Fibroblast of lung (primary cell): ENCODE measurements around the gene ADGRF3. TPM values are rescaled to one million over a fixed set of nuclear protein-coding genes. Genes with fewer than 3 reads are reported as not detected.

Source experiments
- DNase-seq, 2 donors: peaks; one replicate each; pipeline versions ENCODE4 v3.0.0 to v3.0.0-alpha.2; 2010; ENCODE audit warnings: low read depth in 2 of 2
- H2AFZ ChIP-seq: 2 replicates; pipeline ENCODE4 v1.5.1; 2012; ENCODE audit warnings: low read length, control low read depth, inconsistent platforms
- H3K27ac ChIP-seq: 2 replicates; pipeline ENCODE4 v1.5.1; 2011; ENCODE audit warnings: low read length, control low read depth; ENCODE audit not compliant: insufficient read depth
- H3K27me3 ChIP-seq: 2 replicates; pipeline ENCODE4 v1.5.1; 2011; ENCODE audit warnings: mild to moderate bottlenecking, low read length; ENCODE audit not compliant: control insufficient read depth, insufficient read depth
- H3K36me3 ChIP-seq: 2 replicates; pipeline ENCODE4 v1.5.1; 2011; ENCODE audit warnings: low read length; ENCODE audit not compliant: control insufficient read depth, insufficient read depth
- H3K4me1 ChIP-seq: 2 replicates; pipeline ENCODE4 v1.5.1; 2011; ENCODE audit warnings: low read length; ENCODE audit not compliant: control insufficient read depth, insufficient read depth; ENCODE audit errors: extremely low read depth
- H3K4me2 ChIP-seq: 2 replicates; pipeline ENCODE4 v1.5.1; 2011; ENCODE audit warnings: low read length, control low read depth; ENCODE audit not compliant: insufficient read depth; ENCODE audit errors: extremely low read depth
- H3K4me3 ChIP-seq, 4 experiments: fragments of 200-600 bp in 1 of 4; sonication (generic) in 1 of 4; replicated peaks in 1 of 4; 2 replicates each; pipeline ENCODE4 v1.5.1; 2011 to 2016; ENCODE audit warnings: low read length in 4 of 4, low read depth in 3 of 4, mild to moderate bottlenecking in 3 of 4, control low read depth in 2 of 4, inconsistent platforms in 1 of 4, mixed read lengths in 1 of 4; ENCODE audit not compliant: insufficient read depth in 1 of 4; ENCODE audit errors: control extremely low read depth in 1 of 4
- H3K79me2 ChIP-seq: 2 replicates; pipeline ENCODE4 v1.5.1; 2012; ENCODE audit warnings: mild to moderate bottlenecking, low read length, inconsistent platforms; ENCODE audit not compliant: control insufficient read depth, insufficient read depth
- H3K9ac ChIP-seq: 2 replicates; pipeline ENCODE4 v1.5.1; 2011; ENCODE audit warnings: mild to moderate bottlenecking, low read length, control low read depth; ENCODE audit not compliant: insufficient read depth
- H3K9me3 ChIP-seq: 2 replicates; pipeline ENCODE4 v1.5.1; 2012; ENCODE audit warnings: low read depth, low read length; ENCODE audit not compliant: control insufficient read depth, insufficient read depth
- H4K20me1 ChIP-seq: 2 replicates; pipeline ENCODE4 v1.5.1; 2011; ENCODE audit warnings: low read length; ENCODE audit not compliant: control insufficient read depth, insufficient read depth; ENCODE audit errors: extremely low read depth
- CTCF ChIP-seq, 2 donors: IDR thresholded peaks in 1 of 2; conservative IDR thresholded peaks in 1 of 2; 1 replicate in 1 of 2; 2 replicates in 1 of 2; pipeline ENCODE4 v1.5.1; 2011 to 2012; ENCODE audit warnings: low read length in 2 of 2, control low read depth in 1 of 2, inconsistent platforms in 1 of 2, low read depth in 1 of 2, mild to moderate bottlenecking in 1 of 2
- EZH2 ChIP-seq: IDR thresholded peaks from 2 replicates; pipeline ENCODE4 v1.5.1; 2012; ENCODE audit warnings: low read length, control low read depth, mild to moderate bottlenecking; ENCODE audit errors: missing control alignments
- polyA plus RNA-seq, 2 donors: library from polyadenylated mRNA; depleted of rRNA in 1 of 2; stranded (reverse) in 1 of 2; unstranded in 1 of 2; fragments of >200 nt; gene quantifications; 2 replicates each; pipeline ENCODE4 v1.2.1, GENCODE V29; 2011 to 2012; ENCODE audit warnings: missing spikeins in 1 of 2
- total RNA-seq: library from RNA; depleted of rRNA; stranded (reverse); fragments of >200 nt; gene quantifications from 2 replicates; pipeline ENCODE4 v1.2.1, GENCODE V29; 2014

Gene ADGRF3
- total and polyA plus RNA-seq, 2 donors (not counting 1 experiment from before 2014, with no cell fraction given) = under 0.01 to 0.06 TPM

- no peak overlapping the region for H3K4me2 ChIP-seq
- DNase-seq = no peak
- no peaks in the 10 kb centered on the region for H4K20me1 ChIP-seq
- H3K27me3 ChIP-seq = no peaks in the 10 kb centered on the region
- H3K9me3 ChIP-seq = no peaks in the 10 kb centered on the region
- H3K27ac ChIP-seq = no peak overlapping the region
- H3K79me2 ChIP-seq = no peaks in the 10 kb centered on the region
- H3K36me3 ChIP-seq = peaks cover 4% of the 10 kb centered on the region
- H2AFZ ChIP-seq = no peak overlapping the region
- H3K4me3 ChIP-seq = no peak overlapping the region
- TF ChIP-seq EZH2 (no peak), CTCF (conservative IDR thresholded peaks at IDR 0.05 in 1 of 2, IDR thresholded peaks at IDR 0.05 in 1 of 2; ENCODE audit: low read depth in 1 of 2, low read length in 2 of 2) (no peak)
- H3K4me1 ChIP-seq = no peaks in the 10 kb centered on the region
- H3K9ac ChIP-seq = no peak overlapping the region
Observed at GRCh38 chr2:26283606-26284005, 63.0 kb downstream of the ADGRF3 start.

- no peaks in the 10 kb centered on the region for H3K79me2 ChIP-seq
- no peaks in the 10 kb centered on the region for H3K27me3 ChIP-seq
- H3K4me2 ChIP-seq = no peak overlapping the region
- H3K36me3 ChIP-seq = peaks cover 3% of the 10 kb centered on the region
- H3K9ac ChIP-seq = no peak overlapping the region
- H3K27ac ChIP-seq = no peak overlapping the region
- no peaks in the 10 kb centered on the region for H4K20me1 ChIP-seq
- no peaks in the 10 kb centered on the region for H3K9me3 ChIP-seq
- DNase-seq = no peak
- no peak for TF ChIP-seq EZH2
- no peak for TF ChIP-seq CTCF (conservative IDR thresholded peaks at IDR 0.05 in 1 of 2, IDR thresholded peaks at IDR 0.05 in 1 of 2; ENCODE audit: low read depth in 1 of 2, low read length in 2 of 2)
- no peaks in the 10 kb centered on the region for H3K4me1 ChIP-seq
- no peak overlapping the region for H2AFZ ChIP-seq
- H3K4me3 ChIP-seq = no peak overlapping the region
Observed at GRCh38 chr2:26281226-26281625, 65.4 kb downstream of the ADGRF3 start.

- H3K36me3 ChIP-seq = peaks cover 5% of the 10 kb centered on the region
- H2AFZ ChIP-seq = no peak overlapping the region
Observed at GRCh38 chr2:26279886-26280285, 66.7 kb downstream of the ADGRF3 start.

More at GRCh38 chr2:26279886-26280285, 66.7 kb downstream of the ADGRF3 start:
- Histone ChIP-seq H3K27me3 (no peaks in the 10 kb centered on the region), H3K9me3 (no peaks in the 10 kb centered on the region), H3K27ac (no peak overlapping the region), H3K4me3 (no peak overlapping the region), H4K20me1 (no peaks in the 10 kb centered on the region), H3K4me2 (no peak overlapping the region), H3K4me1 (no peaks in the 10 kb centered on the region), H3K9ac (no peak overlapping the region), H3K79me2 (no peaks in the 10 kb centered on the region)
- DNase-seq = no peak
- TF ChIP-seq CTCF (conservative IDR thresholded peaks at IDR 0.05 in 1 of 2, IDR thresholded peaks at IDR 0.05 in 1 of 2; ENCODE audit: low read depth in 1 of 2, low read length in 2 of 2) (no peak), EZH2 (no peak)
